ENCODE measurements around the gene DYRK1A.
A peak's percentile ranks its signal among the peaks of the same experiment; 100 is the strongest.

Gene DYRK1A

GRCh38 chr21:37365517-37366481 is 774 bp upstream of the DYRK1A start:
- DNase-seq, result peak; percentile 65

- DNase-seq, result no peak
These were observed 746 bp downstream of the DYRK1A start for GRCh38 chr21:37367336-37367702.

- no peak for DNase-seq
These were observed 1.3 kb downstream of the DYRK1A start for GRCh38 chr21:37367703-37368540.

- no peak for DNase-seq
These were observed 2.1 kb downstream of the DYRK1A start for GRCh38 chr21:37368541-37369279.

- DNase-seq, result no peak
These were observed 2.8 kb downstream of the DYRK1A start for GRCh38 chr21:37369307-37369854.

GRCh38 chr21:37370152-37371040 is 3.8 kb downstream of the DYRK1A start:
- DNase-seq, result no peak

GRCh38 chr21:37371041-37371397 is 4.4 kb downstream of the DYRK1A start:
- DNase-seq, result no peak

- no peak for DNase-seq
These were observed 5.7 kb downstream of the DYRK1A start for GRCh38 chr21:37372127-37372731.

GRCh38 chr21:37372951-37373350 is 6.4 kb downstream of the DYRK1A start:
- DNase-seq, result no peak

- DNase-seq, result no peak
These were observed 7.0 kb downstream of the DYRK1A start for GRCh38 chr21:37373539-37373938.

GRCh38 chr21:37374027-37374426 is 7.5 kb downstream of the DYRK1A start:
- no peak for DNase-seq

GRCh38 chr21:37375866-37376574 is 9.4 kb downstream of the DYRK1A start:
- no peak for DNase-seq

GRCh38 chr21:37378700-37379139 is 12.1 kb downstream of the DYRK1A start:
- no peak for DNase-seq

- DNase-seq, result no peak
These were observed 14.1 kb downstream of the DYRK1A start for GRCh38 chr21:37380349-37381323.

- DNase-seq, result no peak
These were observed 15.5 kb downstream of the DYRK1A start for GRCh38 chr21:37381883-37382585.

GRCh38 chr21:37383086-37383485 is 16.5 kb downstream of the DYRK1A start:
- DNase-seq, result no peak

GRCh38 chr21:37383784-37384311 is 17.3 kb downstream of the DYRK1A start:
- no peak for DNase-seq

GRCh38 chr21:37384416-37384815 is 17.8 kb downstream of the DYRK1A start:
- no peak for DNase-seq

Measured in COR-L47 (cell line).